Activated naive CD4-positive, alpha-beta T cell treated with anti-CD3 and anti-CD28 coated beads, Interleukin-2, amount 50 U/mL, for 72 hours (primary cell): ENCODE measurements around the gene NUP133. TPM values are rescaled to one million over a fixed set of nuclear protein-coding genes. Genes with fewer than 3 reads are reported as not detected.

Source experiments
- total RNA-seq, 2 donors: library from RNA; stranded (reverse); gene quantifications; one replicate each; pipeline ENCODE4 v1.2.3, GENCODE V29; 2022

The NUP133 gene
- total RNA-seq, 2 donors from 2014 or later = 52.7 to 55.7 TPM

Other genes with a start within 250 kb of the NUP133 start
- gene RAB4A, start 237.2 kb downstream of the NUP133 start, total RNA-seq = 10 to 100 TPM; 31.0 to 32.2 TPM
- 10 to 100 TPM in 1 of 2 donors, 1 to 10 TPM in 1; 5.9 to 11.4 TPM for gene CCSAP, start 165.3 kb downstream of the NUP133 start, total RNA-seq
- not detected for gene ACTA1, start 74.2 kb downstream of the NUP133 start, total RNA-seq
- 10 to 100 TPM; 17.4 to 39.3 TPM for gene ABCB10, start 50.4 kb upstream of the NUP133 start, total RNA-seq
- gene TAF5L, start 117.8 kb upstream of the NUP133 start, total RNA-seq = 10 to 100 TPM; 10.9 to 21.6 TPM
- 10 to 100 TPM; 11.4 to 15.7 TPM for gene URB2, start 117.9 kb upstream of the NUP133 start, total RNA-seq